HG02973 (cell line): Measurements from ENCODE around the gene TRPC4.

Experiments used
- ATAC-seq: cut with Tn5 transposase; IDR thresholded peaks from one replicate; pipeline ENCODE4 v1.9.1; 2021; ENCODE audit warnings: moderate library complexity; ENCODE audit not compliant: unreplicated experiment

Gene TRPC4

GRCh38 chr13:37663724-37664123 is 205.8 kb downstream of the TRPC4 start:
- ATAC-seq = no peak

DNA sequence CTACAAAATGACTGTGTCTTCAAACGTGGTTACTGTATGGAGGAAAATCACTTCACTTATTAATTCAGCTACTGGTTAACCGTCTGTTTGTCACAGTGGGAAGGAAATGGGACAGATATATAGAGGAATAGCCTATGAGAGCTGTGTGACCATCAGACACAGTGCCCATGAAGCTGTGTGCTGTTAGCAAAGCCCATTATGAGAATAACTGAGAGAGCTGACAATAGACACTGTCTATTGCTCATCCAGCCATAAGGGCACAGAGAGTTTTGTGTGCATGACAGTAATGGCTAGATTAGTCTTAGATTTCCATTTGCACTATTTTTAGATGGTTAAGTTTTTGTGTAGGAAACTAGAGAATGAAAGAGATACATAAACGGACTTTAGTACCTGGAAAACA is 206.9 kb downstream of the TRPC4 start:
- ATAC-seq = no peak

GRCh38 chr13:37657956-37658355 is 211.6 kb downstream of the TRPC4 start:
- ATAC-seq = no peak

- ATAC-seq = no peak
Measured at GRCh38 chr13:37657134-37657533, 212.4 kb downstream of the TRPC4 start.

DNA sequence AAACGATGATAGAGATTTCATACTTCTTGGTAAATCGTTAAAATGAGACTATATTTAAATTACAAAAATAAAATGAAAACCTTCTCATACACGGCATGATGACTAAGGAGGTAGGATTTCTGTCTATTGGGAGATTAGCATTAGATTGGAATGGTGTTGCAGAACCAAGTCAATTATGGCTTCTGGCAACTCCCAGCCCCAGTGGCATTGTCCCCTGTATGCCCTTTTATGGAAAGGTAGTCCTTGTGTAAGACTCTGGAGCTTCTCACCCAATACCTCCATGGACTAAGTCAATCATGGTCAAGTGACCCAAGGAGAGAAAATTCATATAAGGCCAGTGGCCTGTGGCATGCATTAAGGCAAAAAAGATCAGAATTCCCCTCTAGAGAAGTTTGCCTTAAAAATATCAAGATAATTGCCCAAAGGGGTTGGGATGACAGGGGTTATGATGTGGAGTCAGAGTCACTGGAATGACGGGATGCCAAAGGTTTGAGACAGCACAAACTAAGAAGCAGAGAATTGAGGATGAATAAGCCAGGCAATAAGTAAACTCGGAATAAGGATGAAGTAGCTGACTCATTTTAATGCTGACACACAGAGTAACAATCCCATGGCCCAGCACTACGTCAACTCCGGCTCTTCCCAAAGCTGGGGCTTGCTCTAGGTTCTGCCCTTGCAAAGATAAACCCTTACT is 213.2 kb downstream of the TRPC4 start:
- no peak for ATAC-seq

GRCh38 chr13:37652596-37652995 is 217.0 kb downstream of the TRPC4 start:
- ATAC-seq = no peak

DNA sequence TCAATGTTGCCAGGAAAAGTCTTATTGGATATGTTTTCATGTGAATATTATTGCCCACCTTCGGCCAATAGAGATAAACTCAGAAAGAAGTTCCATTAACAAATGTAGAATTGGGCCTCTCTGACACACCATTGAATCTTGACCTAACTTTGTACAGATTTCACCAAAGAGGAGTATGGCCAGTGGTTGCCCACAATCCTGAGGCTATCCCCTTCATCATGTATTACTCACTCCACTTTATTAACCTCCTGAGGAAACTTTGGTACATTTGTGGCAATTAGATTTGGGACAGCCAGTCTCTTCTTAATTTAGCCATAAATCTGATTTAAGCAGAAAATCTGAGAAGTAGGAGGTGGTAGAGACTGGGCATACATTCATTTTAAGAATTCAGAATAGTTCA is 217.7 kb downstream of the TRPC4 start:
- ATAC-seq = no peak

GRCh38 chr13:37648609-37649008 is 221.0 kb downstream of the TRPC4 start:
- ATAC-seq = no peak

GRCh38 chr13:37647031-37647650 is 222.4 kb downstream of the TRPC4 start:
- no peak for ATAC-seq

- no peak for ATAC-seq
Measured at GRCh38 chr13:37646531-37646930, 223.0 kb downstream of the TRPC4 start.

- no peak for ATAC-seq
Measured at GRCh38 chr13:37645181-37645740, 224.3 kb downstream of the TRPC4 start.

DNA sequence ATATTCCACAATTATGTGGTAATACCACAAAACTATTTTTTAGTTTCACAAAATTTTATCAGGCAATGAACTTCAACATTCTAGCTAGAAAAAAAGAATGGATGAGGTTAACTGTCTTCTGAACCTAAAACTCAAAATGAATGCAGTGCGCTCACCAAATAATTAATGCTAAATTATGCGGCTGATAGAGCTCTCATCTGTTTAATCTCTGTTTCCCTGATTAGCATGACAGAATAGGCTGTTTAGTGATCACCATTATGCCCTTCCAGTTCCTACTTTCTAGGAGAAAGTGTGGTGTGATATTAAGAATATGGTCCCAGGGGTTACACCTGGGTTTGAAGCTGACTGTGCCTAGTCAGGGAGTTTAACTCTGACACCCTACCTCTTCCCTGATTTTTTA is 228.2 kb downstream of the TRPC4 start:
- ATAC-seq = no peak

GRCh38 chr13:37640499-37640898 is 229.1 kb downstream of the TRPC4 start:
- ATAC-seq = no peak

- ATAC-seq = no peak
Measured at GRCh38 chr13:37636701-37637100, 232.9 kb downstream of the TRPC4 start.

DNA sequence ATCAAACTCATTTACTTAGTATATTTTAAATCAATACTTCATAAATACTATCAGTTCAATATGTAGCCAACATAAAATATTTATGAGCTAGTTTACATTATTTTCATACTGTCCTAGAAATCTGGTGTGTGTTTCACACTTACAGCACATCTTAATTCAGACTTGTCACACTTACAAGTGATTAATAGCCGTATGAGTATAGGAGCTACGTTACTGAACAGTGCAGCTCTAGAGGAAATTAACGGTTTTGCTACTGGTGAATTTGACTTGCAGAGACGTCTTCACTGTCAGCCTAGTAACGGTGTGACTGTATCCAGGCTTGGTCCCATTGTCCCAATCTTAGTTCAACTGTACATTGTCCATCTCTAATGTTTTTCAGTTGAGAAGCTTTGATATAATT is 237.3 kb downstream of the TRPC4 start:
- ATAC-seq = no peak

- no peak for ATAC-seq
Measured at GRCh38 chr13:37627428-37627827, 242.1 kb downstream of the TRPC4 start.

- ATAC-seq = no peak
Measured at GRCh38 chr13:37621811-37622361, 247.7 kb downstream of the TRPC4 start.

- no peak for ATAC-seq
Measured at GRCh38 chr13:37618554-37618953, 251.0 kb downstream of the TRPC4 start.

- no peak for ATAC-seq
Measured at GRCh38 chr13:37617173-37617572, 252.4 kb downstream of the TRPC4 start.

- ATAC-seq = no peak
Measured at GRCh38 chr13:37616131-37616530, 253.4 kb downstream of the TRPC4 start.

- no peak for ATAC-seq
Measured at GRCh38 chr13:37615276-37615675, 254.3 kb downstream of the TRPC4 start.

DNA sequence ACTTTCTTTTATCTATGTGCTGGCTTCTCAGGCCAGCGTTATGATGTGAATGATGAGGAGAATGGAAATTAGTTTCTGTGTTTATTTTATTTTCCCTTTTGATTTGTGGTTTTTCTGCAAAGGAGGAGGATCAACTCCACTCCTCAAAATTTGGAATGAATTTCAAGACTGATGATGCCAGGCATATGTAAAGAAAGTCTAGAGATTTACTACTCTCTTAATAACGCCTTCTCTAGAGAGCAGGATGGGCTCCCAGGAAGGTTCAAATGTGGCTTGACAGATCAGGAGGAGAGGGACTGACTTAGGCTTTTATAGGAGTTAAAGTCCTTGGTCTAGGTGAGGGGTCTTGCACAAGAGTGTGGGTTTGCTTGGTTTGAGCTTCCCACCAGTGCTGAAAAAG is 255.9 kb downstream of the TRPC4 start:
- no peak for ATAC-seq
